Type B pancreatic cell (in vitro differentiated cells): ENCODE results near the gene COCH. TPM values are rescaled to one million over a fixed set of nuclear protein-coding genes. Genes with fewer than 3 reads are reported as not detected.
"Not testable (repeated sequence)": the region's sequence is repeated elsewhere in the genome, so short reads cannot be mapped to it uniquely, and the experiment has no call there.

Experiments
- DNase-seq: peaks from one replicate; pipeline ENCODE4 v3.0.0; 2021; ENCODE audit warnings: mixed read lengths; ENCODE audit not compliant: unreplicated experiment; ENCODE audit errors: extremely low spot score
- H3K27ac Mint-ChIP-seq: 2 replicates; pipeline ENCODE4 v1.8.0; 2021; ENCODE audit warnings: mild to moderate bottlenecking, mixed read lengths
- H3K27me3 Mint-ChIP-seq: 2 replicates; pipeline ENCODE4 v1.8.0; 2021; ENCODE audit warnings: mixed read lengths
- H3K36me3 Mint-ChIP-seq: 2 replicates; pipeline ENCODE4 v1.8.0; 2021; ENCODE audit warnings: mixed read lengths
- H3K4me1 Mint-ChIP-seq: one replicate; pipeline ENCODE4 v1.8.0; 2021; ENCODE audit warnings: mixed read lengths; ENCODE audit not compliant: unreplicated experiment
- H3K4me3 Mint-ChIP-seq: 2 replicates; pipeline ENCODE4 v1.8.0; 2021; ENCODE audit warnings: mild to moderate bottlenecking, mixed read lengths
- H3K9me3 Mint-ChIP-seq: 2 replicates; pipeline ENCODE4 v1.8.0; 2021; ENCODE audit warnings: mixed read lengths
- CTCF ChIP-seq: fragments of 200-600 bp; sonication (generic); conservative IDR thresholded peaks from 2 replicates; pipeline ENCODE4 v1.5.0; 2021; ENCODE audit warnings: antibody characterized with exemption, mild to moderate bottlenecking
- total RNA-seq: library from RNA; stranded (reverse); gene quantifications from 2 replicates; pipeline ENCODE4 v1.2.1, GENCODE V29; 2021; ENCODE audit warnings: low replicate concordance

COCH gene
- total RNA-seq, 1 donor from 2014 or later = 5.9 TPM

GRCh38 chr14:30914812-30915211 lies 40.5 kb downstream of the COCH start:
- H3K9me3 Mint-ChIP-seq = no peaks in the 10 kb centered on the region
- no peaks in the 10 kb centered on the region for H3K27me3 Mint-ChIP-seq
- H3K4me1 Mint-ChIP-seq = no peaks in the 10 kb centered on the region
- DNase-seq = no peak
- TF ChIP-seq CTCF = no peak
- peaks cover 15% of the 10 kb centered on the region for H3K36me3 Mint-ChIP-seq
- H3K27ac Mint-ChIP-seq = no peak overlapping the region
- no peak overlapping the region for H3K4me3 Mint-ChIP-seq

DNA sequence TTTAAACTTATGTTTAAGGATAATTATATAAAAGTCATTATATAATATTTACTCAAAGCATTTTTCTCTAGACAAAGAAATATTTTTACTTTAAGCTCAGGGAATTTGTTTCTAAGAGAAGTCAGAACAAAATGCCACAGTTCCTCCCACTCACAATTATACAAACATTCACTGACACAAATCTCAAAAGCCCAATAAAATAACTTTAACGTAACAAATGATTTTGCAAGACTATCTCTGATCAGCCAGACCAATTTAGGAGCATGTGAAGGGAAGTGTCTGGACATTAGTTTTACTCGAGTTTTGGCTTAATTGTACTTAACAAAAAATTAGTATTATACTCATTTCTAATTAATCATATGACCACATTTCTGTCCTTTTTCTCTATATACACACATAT lies 41.2 kb downstream of the COCH start:
- Mint-ChIP-seq H3K36me3 (peaks cover 15% of the 10 kb centered on the region), H3K9me3 (no peaks in the 10 kb centered on the region), H3K27me3 (no peaks in the 10 kb centered on the region), H3K27ac (no peak overlapping the region), H3K4me1 (no peaks in the 10 kb centered on the region), H3K4me3 (no peak overlapping the region)
- TF ChIP-seq CTCF = no peak
- DNase-seq = no peak

DNA sequence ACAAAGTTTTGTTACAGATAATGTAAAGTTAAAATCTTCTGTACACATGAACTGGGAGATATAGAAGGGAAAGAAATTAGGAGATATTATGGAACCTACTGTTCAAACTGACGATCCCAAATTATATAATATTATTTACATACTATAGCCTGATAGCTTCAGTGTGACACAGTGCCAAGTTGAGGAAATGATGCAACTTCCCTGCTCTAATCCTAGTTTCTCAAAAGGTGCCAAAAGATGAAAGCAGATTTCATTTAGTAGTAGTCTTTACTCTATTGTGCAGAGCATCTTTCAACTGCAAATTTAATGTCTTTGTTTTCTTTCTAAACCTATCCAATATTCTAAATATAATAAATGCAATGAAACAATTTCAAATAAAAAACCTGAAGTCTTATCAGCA lies 46.9 kb downstream of the COCH start:
- Mint-ChIP-seq H3K9me3 (no peaks in the 10 kb centered on the region), H3K27ac (no peak overlapping the region), H3K4me1 (no peaks in the 10 kb centered on the region)

DNA sequence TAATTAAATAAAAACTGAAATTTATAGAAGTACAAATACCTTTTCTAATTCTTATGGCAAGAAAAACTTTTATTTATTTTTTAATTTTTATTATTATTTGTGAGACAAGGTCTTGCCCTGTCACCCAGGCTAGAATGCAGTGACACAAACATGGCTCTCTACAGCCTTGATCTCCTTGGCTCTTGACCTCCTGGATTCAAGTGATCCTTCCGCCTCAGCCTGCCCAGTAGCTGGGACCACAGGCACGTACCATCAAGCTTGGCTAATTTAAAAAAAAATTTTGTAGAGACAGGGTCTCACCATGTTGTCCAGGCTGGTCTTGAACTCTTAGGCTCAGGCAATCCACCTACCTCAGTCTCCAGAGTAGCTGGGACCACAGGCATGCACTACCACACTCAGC lies 47.4 kb downstream of the COCH start:
- H3K4me3 Mint-ChIP-seq = no peak overlapping the region
- H3K36me3 Mint-ChIP-seq = peaks cover 15% of the 10 kb centered on the region
- no peaks in the 10 kb centered on the region for H3K9me3 Mint-ChIP-seq
- DNase-seq = no peak
- H3K27me3 Mint-ChIP-seq = no peaks in the 10 kb centered on the region
- H3K4me1 Mint-ChIP-seq = no peaks in the 10 kb centered on the region
- H3K27ac Mint-ChIP-seq = no peak overlapping the region
- no peak for TF ChIP-seq CTCF

More for the DNA sequence above, 46.9 kb downstream of the COCH start:
- no peak for DNase-seq
- peaks cover 16% of the 10 kb centered on the region for H3K36me3 Mint-ChIP-seq
- H3K4me3 Mint-ChIP-seq = no peak overlapping the region
- no peak for TF ChIP-seq CTCF
- H3K27me3 Mint-ChIP-seq = no peaks in the 10 kb centered on the region

- Mint-ChIP-seq H3K4me3 (no peak overlapping the region), H3K36me3 (peaks cover 5% of the 10 kb centered on the region), H3K4me1 (no peaks in the 10 kb centered on the region), H3K27ac (no peak overlapping the region), H3K27me3 (no peaks in the 10 kb centered on the region), H3K9me3 (no peaks in the 10 kb centered on the region)
- TF ChIP-seq CTCF = no peak
- DNase-seq = no peak
Observed at GRCh38 chr14:30925254-30925653, 50.9 kb downstream of the COCH start.

DNA sequence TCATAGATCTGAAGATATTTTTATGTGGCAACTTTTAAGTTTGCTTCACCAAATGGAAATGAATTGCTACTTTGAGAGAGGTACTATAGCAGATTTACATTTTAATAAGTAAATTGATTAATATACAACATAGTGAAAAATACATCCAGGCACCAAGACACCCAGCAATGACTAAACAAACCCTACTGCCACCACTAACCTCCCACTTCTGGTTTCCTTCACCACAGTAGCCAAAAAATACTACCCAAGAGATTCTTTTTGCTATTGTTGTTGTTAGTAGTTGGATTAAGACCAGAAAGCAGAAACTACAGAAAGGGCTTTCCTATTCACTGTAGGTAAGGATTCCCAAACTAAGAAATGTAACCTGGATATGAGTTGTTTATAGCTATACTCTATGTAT lies 54.1 kb downstream of the COCH start:
- H3K4me3 Mint-ChIP-seq = no peak overlapping the region
- H3K36me3 Mint-ChIP-seq = no peaks in the 10 kb centered on the region
- no peaks in the 10 kb centered on the region for H3K9me3 Mint-ChIP-seq
- no peak for TF ChIP-seq CTCF
- no peak for DNase-seq
- no peaks in the 10 kb centered on the region for H3K4me1 Mint-ChIP-seq
- H3K27me3 Mint-ChIP-seq = no peaks in the 10 kb centered on the region
- no peak overlapping the region for H3K27ac Mint-ChIP-seq

- DNase-seq, H3K27ac Mint-ChIP-seq, H3K9me3 Mint-ChIP-seq, H3K4me3 Mint-ChIP-seq, H3K4me1 Mint-ChIP-seq, H3K27me3 Mint-ChIP-seq: not testable (repeated sequence)
- peaks cover 10% of the 10 kb centered on the region for H3K36me3 Mint-ChIP-seq
Observed at GRCh38 chr14:30933937-30934336, 59.6 kb downstream of the COCH start.
